ENCODE measurements around the gene ITGB4.

GRCh38 chr17:75742337-75742736 lies 21.1 kb downstream of the ITGB4 start:
- TF ChIP-seq, protein P1, sequence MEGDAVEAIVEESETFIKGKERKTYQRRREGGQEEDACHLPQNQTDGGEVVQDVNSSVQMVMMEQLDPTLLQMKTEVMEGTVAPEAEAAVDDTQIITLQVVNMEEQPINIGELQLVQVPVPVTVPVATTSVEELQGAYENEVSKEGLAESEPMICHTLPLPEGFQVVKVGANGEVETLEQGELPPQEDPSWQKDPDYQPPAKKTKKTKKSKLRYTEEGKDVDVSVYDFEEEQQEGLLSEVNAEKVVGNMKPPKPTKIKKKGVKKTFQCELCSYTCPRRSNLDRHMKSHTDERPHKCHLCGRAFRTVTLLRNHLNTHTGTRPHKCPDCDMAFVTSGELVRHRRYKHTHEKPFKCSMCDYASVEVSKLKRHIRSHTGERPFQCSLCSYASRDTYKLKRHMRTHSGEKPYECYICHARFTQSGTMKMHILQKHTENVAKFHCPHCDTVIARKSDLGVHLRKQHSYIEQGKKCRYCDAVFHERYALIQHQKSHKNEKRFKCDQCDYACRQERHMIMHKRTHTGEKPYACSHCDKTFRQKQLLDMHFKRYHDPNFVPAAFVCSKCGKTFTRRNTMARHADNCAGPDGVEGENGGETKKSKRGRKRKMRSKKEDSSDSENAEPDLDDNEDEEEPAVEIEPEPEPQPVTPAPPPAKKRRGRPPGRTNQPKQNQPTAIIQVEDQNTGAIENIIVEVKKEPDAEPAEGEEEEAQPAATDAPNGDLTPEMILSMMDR (IDR thresholded peaks at IDR 0.05) = no peak
- TF ChIP-seq EZH2phosphoT487 (IDR thresholded peaks at IDR 0.05) = no peak

Data from neural progenitor cell (in vitro differentiated cells).